Measurements from ENCODE around the gene ZMIZ1.
"Not testable (repeated sequence)": the region's sequence is repeated elsewhere in the genome, so short reads cannot be mapped to it uniquely, and the experiment has no call there.

ZMIZ1 gene

DNA sequence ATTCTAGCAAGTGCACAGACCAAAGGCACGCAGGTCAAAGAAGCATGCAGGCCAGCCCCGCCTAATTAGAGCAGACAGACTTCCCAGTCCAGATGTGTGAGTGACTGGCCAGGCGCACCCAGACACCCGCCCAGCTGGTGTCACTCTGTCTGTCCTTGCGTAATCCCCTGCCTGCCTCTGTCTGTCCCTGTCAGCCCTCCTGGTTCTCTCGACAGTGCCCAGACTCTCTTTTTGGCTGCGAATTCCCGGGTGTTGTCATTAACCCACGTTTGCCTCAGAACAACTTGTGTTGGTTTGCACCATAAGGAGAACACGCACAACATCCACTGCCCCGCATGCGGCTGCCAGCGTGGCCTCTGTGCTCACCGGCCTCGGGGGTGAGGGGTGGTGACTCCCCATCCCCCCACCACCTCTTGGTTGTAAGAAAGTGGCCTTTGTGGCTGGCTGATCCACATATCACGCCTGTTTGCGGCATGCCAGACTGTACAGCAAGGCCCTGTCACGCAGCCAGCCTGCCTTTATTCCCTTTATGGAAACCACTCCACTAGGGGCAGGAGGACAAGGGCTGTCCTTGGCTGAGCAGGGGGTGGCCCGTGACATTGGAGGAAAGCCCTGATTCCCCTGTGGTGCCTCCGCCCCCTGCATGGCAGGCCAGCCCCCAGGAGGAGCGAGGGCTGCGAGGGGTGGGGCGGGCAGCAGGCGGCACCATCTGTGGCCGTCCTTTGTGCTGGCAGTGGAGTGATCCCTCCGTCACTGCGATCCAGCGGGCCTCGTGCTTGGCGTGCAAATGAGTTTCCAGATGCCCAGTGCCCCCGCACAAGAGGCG is 205.7 kb downstream of the ZMIZ1 start:
- DNase-seq: peak; percentile 79

DNA sequence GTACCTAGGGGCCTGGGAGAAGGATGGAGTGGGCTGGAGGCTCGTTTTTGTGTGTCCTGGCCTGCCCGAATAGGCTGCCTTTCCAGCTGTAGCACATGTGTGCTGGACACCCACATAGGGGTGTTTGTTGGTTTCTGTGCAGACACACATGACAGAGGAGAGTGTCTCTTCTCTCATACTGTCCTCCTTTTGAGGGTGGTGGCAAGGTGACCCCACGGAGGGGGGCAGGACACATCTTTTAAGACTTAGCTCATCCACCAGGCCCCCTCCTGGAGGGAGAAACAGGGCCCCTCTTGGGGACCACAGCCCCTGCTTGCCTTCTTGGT is 206.3 kb downstream of the ZMIZ1 start:
- no peak for DNase-seq

DNA sequence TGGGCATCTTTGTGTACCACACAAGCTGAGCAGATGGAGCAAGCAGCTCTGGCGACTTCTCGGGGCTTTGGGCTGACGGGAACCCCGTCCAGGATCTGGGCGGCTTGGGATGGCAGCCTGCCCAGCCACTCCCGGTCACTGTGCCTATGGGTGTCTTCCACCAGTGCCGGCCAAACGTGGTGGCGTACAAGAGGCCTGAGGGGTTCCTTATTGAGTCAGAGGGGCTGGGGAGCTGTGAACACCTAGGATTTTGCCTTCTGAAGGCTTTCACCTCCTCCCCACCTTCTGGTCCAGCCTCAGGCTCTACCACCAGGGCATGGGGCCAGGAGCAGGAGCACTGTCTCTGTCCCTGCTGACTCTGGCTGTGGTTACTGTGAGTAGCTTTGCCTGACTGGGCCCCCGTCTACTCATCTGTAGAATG is 206.7 kb downstream of the ZMIZ1 start:
- no peak for DNase-seq

DNA sequence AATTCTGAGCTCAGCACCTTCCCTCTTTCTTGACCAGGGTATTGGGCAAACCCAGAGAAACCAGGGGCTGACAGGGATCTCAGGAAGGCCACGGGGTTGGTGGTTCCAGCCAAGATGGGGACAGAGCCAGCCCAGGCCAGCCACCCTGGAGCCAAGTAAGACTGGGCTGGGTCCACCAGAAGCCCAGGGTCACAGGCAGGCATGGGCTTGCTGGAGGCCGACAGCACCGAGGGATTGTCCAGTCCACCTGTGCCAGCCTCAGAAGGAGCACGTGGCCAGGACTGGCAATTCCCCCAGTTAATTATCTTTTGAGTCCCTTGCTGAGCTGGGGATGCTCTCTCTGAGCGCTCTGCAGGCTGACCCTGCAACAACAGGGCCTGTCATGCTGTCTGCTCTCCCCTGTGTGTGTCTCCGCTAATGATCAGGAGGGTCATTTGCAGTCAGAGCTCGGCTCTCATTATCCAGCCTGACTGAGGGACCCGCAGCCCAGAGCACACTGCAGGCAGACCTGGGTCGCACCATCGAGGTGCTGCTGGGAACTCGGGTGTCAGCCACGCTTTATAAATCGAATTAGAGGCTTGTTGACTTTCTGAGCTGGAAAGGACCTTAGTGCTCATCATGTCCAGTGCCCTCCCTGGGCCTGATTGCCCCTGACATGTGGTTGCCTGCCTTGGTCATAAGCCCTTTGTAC is 209.0 kb downstream of the ZMIZ1 start:
- no peak for DNase-seq

DNA sequence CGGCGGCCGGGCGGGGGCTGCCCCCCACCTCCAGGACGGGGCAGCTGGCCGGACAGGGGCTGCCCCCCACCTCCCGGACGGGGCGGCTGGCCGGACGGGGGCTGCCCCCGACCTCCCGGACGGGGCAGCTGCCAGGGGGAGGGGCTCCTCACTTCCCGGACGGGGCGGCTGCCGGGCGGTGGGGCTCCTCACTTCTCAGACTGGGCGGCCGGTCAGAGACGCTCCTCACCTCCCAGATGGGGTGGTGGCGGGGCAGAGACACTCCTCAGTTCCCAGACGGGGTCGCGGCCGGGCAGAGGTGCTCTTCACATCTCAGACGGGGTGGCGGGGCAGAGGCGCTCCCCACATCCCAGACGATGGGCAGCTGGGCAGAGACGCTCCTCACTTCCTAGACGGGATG is 210.3 kb downstream of the ZMIZ1 start:
- not testable (repeated sequence) for DNase-seq

DNA sequence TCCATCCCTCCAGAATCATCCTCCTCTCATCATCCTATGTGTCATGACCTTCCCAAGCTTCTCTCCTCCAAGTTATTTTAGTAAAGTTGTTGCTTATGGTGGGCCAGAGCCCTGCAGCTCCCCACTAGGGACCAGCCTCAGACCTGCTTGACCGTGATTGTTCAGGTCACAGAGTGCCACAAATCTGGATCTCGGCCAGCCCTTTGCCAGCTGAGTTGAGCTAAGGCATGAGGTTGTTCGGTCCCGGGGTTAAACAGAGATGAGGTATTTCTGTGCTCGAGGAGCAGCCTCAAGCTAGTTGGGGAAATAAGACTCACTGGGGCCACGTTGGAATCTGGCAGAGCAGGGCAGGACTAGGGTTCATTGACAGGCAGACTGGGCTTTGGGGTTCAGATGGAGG is 212.2 kb downstream of the ZMIZ1 start:
- no peak for DNase-seq

DNA sequence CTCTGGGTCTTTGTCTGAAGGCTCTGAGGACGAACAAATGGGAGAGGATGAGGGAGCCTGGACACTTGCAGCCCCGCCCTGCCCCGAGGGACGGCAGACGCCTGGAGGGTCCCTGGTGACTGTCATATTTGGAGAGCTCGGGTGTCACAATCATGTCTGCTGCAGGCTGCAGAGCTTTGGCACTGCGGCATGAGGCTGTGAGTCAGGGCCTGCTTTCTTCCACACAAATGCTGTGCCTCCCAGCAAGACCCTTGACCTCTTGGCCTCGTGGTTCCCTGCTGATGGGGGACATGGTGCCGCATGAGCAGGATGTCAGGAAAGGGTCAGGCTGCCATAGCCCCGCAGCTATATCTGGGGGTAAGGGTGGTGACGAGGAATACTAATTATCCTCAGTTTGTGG is 213.6 kb downstream of the ZMIZ1 start:
- no peak for DNase-seq

DNA sequence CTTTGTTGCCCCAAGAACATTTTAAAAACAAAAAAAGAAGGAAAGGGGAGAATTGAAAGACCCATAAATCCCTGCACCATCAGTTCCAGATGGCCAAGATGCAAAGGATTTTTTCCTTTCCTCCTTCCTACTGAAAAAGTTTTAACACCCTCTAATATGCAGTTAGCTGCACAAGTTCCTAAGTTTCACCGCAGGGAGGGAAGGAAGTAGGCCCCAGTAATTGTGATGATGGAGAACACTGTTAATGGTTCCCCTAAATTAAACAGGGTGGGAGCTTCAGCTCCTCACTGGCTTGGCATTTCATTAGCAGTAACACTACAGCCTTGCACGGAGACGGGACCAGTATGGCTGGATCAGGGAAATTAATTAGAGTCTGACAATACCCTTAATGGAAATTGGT is 214.8 kb downstream of the ZMIZ1 start:
- DNase-seq: no peak

DNA sequence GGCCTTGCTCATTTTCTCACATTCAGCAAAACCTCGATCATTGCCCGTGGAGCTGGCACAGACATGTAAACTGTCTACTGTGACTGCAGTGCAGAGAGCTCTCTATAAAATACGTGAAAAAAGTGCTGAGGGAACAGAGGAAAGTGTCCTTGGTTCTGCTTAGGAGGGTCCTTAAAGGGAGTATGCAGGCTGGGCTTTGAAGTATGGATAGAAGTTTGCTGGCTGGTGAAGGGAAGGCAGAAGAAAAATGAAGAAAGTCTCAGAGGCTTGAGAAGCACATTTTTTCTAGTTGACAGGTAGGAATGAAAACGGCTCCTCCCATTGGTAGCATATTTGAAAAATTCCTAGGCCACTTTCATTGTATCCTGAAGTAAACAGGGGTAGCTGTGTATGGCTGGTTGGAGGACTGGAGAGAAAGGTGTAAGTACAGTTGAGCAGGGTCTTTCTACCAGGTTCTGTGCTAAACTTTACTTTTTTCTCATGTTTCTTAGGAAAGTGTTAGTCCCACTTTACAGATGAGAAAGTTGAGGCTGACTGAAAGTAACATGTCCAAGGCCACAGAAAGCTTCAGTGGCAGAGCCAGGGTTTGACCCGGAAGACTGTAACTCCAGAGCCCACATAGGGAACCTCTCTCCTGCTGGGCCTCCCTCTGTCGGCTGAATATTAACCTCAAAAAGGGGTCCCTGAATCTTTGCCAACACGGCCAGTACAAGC is 215.5 kb downstream of the ZMIZ1 start:
- DNase-seq: no peak

DNA sequence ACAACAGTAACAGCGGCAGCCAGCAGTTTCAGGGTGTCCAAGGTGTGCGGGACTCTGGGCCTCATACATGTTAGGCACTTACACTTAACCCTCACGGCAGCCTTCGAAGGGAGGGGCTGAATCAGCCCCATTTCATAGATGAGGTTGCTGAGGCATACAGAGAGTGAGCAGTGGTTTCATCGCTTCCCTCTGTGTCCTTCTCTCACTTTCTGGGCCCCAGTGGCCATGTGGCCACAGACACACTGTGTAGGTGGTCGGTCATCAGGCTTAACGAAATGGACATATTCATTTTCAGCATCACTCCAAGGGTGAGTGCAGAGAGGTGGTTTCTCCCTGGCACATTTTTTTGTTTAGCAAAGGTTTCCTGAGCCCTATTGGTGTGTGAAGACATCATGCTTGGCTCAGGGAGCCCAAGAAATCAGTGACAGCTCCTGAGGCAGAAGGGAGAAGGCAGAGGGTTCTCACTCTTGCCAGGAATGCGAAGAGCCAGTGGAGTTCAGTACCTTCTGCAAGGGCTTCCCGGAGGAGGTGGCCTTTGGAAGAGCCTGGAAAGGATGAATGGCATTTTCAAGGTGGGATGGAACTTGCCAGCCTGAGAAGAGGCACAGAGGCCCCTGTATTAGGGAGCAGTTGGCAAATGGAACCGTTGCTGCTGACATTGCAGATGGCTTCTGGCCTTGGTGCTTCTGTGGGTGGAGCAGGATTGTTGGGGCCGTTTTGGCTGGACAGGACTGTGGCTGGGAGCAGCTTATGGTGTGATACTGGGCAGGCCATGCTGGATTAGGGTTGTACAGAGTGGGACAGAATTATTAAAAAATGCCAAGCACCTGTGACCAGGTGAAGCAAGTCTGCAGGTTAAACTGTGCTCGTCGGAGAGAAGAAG is 216.8 kb downstream of the ZMIZ1 start:
- no peak for DNase-seq

DNA sequence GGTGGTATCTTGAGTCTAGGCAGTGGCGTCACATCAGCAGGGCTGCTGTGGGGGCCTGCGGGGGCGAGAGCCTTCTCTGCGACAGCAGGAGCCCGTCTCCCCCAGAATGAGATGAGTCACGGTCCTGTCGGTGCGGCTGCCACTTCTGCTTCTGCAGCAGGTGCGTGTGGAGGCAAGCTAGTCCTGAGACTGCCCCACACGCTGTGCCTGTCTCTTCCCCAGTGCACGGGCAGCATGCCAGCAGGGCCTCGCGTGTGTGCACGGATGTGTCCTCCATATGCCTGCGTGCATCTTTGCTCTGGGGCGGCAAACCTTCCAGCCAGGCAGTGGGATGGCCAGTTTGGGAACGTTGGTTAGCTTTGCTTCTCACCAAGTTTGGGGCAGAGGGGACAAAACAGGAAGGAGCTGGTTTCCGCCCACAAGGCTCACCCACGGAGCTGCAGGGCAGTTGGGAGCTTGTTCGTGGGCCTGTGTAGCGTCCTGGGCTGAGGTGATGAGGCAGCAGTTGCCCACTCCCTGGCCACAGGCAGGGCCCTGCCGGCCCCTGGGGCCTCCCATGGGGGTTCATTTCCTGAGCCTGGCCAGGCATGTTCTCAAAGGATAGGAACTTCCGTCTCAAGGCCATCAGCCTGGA is 217.7 kb downstream of the ZMIZ1 start:
- DNase-seq: peak; percentile 68

DNA sequence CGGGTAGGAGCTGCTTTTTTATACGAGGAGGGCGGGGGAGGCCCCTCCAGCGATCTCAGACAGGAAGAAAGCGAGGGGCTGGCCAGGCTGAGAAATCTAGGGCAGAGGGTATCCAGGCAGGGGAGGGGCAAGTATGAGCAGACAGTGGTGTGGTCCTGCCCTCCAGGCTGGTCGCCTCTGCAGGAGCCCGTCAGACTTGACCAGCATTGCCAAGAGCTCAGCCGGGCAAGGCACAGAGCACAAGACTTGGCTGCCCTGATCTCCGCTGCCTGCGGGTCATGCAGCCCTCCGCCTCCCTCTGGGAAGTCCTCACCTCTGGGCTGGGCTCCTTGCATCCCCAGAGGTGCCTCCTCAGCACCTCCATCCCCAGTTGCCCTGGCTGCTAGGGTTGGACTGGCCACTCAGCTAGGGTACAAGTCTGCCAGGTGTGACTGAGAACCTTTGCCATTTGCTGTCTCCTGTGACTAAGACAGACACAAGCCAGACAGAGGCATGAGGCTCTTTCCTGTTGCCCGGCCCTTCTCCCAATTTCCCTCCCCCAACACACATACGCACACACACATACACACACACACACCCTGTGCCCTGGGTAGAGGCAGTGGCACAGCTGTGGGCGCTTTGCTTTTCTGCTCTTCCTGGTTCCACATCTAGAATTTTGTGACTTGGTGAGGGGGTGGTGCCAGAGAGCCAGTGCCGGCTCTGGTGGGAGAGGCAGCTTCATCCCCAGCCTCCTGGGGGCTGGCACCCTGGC is 219.4 kb downstream of the ZMIZ1 start:
- DNase-seq: no peak

DNA sequence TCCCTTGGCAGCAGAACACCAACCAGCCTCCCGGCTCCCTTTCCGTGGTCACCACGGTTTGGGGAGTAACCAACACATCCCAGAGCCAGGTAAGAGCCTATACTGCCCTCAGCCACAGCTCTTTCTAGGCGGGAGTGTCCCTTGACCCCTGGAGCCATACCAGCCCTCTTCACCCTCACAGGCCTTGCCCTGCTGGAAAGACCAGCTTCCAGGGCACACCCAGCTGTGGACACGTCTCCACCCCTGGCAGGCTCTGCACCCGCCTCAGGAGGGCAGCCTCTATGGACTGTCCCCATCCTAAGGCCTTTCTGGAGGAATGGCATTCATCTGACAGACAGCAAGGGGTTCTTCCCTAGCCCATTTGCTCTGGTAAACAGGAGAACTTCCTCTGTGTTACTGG is 221.0 kb downstream of the ZMIZ1 start:
- no peak for DNase-seq

DNA sequence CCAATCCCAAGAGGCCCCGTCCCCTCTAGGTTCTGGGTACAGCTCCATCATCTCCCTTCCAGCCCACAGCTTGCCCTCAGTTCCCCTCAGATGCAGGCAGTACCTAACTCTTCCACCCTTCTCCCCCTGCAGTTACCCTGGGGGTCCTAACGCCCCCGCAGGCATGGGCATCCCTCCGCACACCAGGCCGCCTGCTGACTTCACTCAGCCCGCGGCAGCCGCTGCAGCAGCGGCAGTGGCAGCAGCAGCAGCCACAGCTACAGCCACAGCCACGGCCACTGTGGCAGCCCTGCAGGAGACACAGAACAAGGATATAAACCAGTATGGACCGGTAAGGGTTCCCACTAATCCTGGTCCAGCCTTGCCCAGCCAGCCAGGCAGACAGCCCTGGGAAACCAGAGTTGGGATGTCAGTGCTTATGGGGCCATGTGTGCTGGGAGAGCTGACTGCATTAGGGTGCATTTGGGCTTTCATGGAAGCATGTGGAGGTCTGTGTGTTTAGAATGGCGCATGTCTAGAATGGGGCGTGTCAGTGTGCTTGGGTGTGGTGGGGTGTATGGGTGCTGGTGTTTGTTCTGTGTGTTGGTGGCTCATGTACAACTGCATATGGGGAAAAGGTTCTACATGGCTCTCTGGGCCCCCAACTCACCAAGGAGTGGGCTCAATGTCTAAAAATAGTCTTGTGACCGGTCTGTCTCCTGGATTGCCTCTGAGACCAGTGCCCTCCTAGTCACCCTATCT is 223.4 kb downstream of the ZMIZ1 start:
- no peak for DNase-seq

DNA sequence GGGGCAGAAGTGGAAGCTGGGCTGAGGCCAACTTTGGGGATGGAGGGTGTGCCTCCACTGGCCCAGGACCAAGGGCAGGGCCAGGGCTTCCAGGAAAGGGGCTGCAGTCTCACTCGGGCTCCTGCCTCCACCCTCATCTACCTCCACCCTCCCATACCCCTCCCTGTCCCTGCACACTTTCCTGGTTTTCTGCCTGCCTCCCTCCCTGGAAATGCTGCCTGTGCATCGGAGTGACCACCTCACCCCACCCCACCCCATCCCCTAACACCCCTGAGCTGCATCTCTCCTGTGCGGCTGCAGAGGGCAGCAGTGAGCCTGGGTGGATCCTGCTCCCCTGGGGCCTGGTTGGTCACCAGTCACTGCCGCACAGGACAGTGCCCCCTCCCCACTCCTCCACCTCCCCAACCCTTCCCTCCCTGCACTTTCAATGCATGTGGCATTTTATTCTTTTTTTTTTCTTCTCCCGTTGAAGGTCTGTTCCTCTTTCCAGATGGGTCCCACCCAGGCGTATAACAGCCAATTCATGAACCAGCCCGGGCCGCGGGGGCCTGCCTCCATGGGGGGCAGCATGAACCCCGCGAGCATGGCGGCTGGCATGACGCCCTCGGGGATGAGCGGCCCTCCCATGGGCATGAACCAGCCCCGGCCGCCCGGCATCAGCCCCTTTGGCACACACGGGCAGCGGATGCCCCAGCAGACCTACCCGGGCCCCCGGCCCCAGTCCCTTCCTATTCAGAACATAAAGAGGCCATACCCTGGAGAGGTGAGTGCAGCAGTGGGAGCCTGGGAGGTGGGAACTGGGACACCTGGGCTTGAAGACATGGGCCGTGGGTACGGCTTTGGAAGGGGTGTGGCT is 224.4 kb downstream of the ZMIZ1 start:
- no peak for DNase-seq

DNA sequence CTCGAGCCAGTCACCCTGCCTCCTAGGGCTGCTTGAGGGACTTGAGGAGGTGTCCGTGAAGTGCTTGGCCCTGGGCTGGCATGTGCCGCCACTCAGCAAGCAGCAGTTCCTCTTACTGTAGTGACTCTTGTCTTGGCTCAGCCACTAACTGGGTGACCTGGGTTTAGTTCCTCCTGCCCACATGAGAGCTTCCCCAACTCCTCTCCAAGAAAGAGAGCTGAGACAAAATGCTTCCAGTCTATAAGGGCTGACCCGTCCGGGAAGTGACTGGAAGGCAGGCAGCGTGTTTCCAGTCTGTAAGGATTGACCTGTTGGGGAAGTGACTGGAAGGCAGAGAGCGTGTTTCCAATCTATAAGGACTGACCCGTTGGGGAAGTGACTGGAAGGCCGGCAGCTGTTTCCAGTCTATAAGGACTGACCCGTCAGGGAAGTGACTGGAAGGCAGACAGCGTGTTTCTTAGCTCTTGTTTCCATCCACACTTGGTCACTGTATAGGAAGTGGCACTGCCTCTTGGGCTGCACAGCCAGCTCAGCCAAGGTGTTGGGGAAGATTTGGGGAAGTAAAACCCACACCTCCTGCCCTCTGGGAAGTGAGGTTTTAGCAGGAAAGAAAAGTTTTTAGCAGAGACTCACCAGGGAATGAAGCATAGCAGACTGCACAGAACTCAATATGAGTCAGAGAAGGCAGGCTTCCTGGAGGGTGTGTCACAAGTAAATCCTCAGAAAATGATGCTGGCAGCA is 225.2 kb downstream of the ZMIZ1 start:
- DNase-seq: no peak

DNA sequence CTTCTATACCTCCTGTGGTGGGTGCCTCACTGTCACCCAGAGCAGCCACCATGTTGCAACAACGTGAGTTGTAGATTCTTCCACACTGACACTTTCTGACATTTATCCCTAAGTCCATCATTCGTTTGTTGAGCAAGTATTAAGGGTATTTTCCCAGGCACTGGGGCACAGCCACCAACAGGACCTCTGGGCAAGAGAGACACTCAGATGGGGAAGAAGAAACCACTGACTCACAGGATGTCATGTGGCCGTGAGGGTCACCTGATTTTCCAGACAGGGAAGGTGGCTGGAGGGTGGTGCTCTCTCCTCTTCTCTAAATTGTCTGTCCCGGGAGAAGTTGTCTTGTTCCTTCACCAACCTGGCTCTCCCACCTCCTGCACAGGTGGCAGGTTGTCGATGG is 226.8 kb downstream of the ZMIZ1 start:
- DNase-seq: no peak

DNA sequence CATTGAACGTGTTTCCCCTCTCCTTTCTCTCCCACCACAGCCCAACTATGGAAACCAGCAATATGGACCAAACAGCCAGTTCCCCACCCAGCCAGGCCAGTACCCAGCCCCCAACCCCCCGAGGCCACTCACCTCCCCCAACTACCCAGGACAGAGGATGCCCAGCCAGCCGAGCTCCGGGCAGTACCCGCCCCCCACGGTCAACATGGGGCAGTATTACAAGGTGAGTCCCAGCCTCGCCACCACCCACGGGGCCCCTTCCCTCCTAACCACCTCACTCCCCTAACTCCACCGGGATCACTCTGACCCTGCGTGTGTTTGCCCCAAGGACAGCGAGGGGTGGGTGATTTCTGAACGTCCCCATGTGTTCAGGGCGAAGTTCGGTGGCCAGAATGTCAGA is 227.7 kb downstream of the ZMIZ1 start:
- no peak for DNase-seq
